ENCODE results near the gene BTNL8. TPM values are rescaled to one million over a fixed set of nuclear protein-coding genes. Genes with fewer than 3 reads are reported as not detected.
A peak's percentile ranks its signal among the peaks of the same experiment; 100 is the strongest.

Gene BTNL8
- total RNA-seq, 2 donors from 2014 or later: not detected

DNA sequence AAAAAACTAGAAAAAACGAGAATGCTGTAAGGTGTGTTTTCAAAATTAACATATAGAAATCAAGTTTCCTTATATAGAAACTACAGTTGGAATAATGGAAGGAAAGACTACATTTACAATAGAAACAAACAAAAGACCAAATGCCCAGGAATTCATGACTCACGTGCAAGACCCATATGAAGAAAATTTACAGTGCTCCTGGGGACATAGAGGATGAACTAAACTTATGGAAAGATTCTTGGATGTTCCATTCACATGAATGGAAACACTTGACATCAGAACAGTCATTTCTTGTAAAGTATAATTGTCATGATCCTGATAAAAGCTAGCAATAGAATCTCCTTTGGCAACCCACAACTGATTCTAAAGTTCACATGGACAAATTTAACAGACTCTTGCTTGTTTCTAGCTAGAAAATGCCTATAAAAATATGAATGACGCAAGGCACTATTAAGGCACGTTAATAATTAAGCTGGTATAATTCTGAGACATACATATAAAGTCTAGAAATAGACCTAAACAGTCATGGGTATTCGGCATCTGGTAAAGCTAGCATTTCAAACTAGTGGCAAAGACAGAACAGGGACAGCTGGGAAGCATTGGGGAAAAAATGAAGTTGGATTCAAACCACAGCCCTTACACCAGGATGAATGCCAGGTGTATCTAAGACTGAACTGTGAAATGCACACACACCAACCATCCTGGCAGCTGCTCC lies 32.8 kb upstream of the BTNL8 start:
- H3K36me3 ChIP-seq: no peaks in the 10 kb centered on the region
- H3K9me3 ChIP-seq: no peaks in the 10 kb centered on the region
- ATAC-seq (ENCODE audit: insufficient number of reproducible peaks, low FRiP score, low read depth) (no peak), DNase-seq (ENCODE audit: low spot score) (no peak)
- H3K27ac ChIP-seq: no peak overlapping the region
- TF ChIP-seq CTCF (IDR thresholded peaks at IDR 0.05): no peak
- no peak overlapping the region for H3K4me3 ChIP-seq
- H3K4me1 ChIP-seq (ENCODE audit: control insufficient read depth in 1 of 2, low read depth in 2 of 2): peaks cover 0 to 6% of the 10 kb centered on the region in 2 donors
- no peaks in the 10 kb centered on the region for H3K27me3 ChIP-seq (replicated peaks; ENCODE audit: insufficient read depth)

- no peaks in the 10 kb centered on the region for H3K9me3 ChIP-seq
- no peak for ATAC-seq (ENCODE audit: insufficient number of reproducible peaks, low FRiP score, low read depth)
- no peak overlapping the region for H3K4me3 ChIP-seq
- TF ChIP-seq CTCF (IDR thresholded peaks at IDR 0.05): no peak
- H3K27me3 ChIP-seq (replicated peaks; ENCODE audit: insufficient read depth): no peaks in the 10 kb centered on the region
- peaks cover 0 to 6% of the 10 kb centered on the region in 2 donors for H3K4me1 ChIP-seq (ENCODE audit: control insufficient read depth in 1 of 2, low read depth in 2 of 2)
- H3K27ac ChIP-seq: no peak overlapping the region
- no peak for DNase-seq (ENCODE audit: low spot score)
- H3K36me3 ChIP-seq: no peaks in the 10 kb centered on the region
These were observed 32.0 kb upstream of the BTNL8 start for GRCh38 chr5:180866985-180867384.

DNA sequence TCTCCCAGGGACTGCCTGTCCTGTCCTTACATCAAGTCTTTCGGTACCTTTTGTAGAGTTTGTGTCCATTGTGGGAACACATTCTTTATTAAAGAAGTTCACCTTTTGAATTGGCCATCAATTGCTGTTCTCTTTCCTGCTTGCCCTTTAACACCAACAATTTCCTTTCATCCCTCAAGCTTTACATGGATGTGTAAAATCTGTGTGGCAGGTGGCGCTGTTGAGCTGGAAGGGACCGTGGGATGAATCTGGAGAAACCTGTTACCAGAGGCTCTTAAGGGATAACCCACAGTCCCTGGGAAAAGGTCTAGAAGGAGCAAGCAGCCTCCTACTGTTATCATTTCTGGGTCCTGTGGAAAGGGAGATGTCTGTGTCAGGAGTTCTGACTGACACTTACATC lies 30.0 kb upstream of the BTNL8 start:
- TF ChIP-seq CTCF (IDR thresholded peaks at IDR 0.05): peak; percentile 70
- DNase-seq (ENCODE audit: low spot score) (peak; percentile 34), ATAC-seq (ENCODE audit: insufficient number of reproducible peaks, low FRiP score, low read depth) (no peak)
- H3K9me3 ChIP-seq: no peaks in the 10 kb centered on the region
- H3K4me1 ChIP-seq (ENCODE audit: control insufficient read depth in 1 of 2, low read depth in 2 of 2): peaks cover 0 to 6% of the 10 kb centered on the region in 2 donors
- no peaks in the 10 kb centered on the region for H3K36me3 ChIP-seq
- no peaks in the 10 kb centered on the region for H3K27me3 ChIP-seq (replicated peaks; ENCODE audit: insufficient read depth)
- no peak overlapping the region for H3K27ac ChIP-seq
- H3K4me3 ChIP-seq: no peak overlapping the region

DNA sequence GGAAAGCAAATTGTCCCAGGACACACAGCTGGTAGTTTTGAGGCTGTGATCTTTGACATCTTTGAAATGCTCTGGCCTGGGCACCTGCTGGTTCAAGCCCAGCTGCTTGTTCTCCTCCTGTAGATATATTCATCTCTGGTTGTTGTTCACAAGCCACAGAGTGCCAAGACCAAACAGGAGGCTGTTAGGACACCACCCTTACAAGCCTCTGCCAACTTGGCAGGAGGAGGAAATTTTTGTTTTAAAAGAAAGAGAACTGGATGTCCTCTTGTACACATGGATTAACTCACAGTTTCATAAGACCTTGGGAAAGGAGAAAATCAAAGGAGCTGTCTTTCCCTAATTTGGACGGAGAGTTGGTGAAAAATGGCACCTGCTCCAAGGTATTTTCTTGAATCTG lies 29.4 kb upstream of the BTNL8 start:
- Histone ChIP-seq H3K9me3 (no peaks in the 10 kb centered on the region), H3K4me3 (no peak overlapping the region), H3K36me3 (no peaks in the 10 kb centered on the region), H3K27ac (no peak overlapping the region), H3K27me3 (replicated peaks; ENCODE audit: insufficient read depth) (no peaks in the 10 kb centered on the region), H3K4me1 (ENCODE audit: control insufficient read depth in 1 of 2, low read depth in 2 of 2) (peaks cover 0 to 6% of the 10 kb centered on the region in 2 donors)
- ATAC-seq (ENCODE audit: insufficient number of reproducible peaks, low FRiP score, low read depth) (peak; percentile 48), DNase-seq (ENCODE audit: low spot score) (no peak)
- TF ChIP-seq CTCF (IDR thresholded peaks at IDR 0.05): no peak

DNA sequence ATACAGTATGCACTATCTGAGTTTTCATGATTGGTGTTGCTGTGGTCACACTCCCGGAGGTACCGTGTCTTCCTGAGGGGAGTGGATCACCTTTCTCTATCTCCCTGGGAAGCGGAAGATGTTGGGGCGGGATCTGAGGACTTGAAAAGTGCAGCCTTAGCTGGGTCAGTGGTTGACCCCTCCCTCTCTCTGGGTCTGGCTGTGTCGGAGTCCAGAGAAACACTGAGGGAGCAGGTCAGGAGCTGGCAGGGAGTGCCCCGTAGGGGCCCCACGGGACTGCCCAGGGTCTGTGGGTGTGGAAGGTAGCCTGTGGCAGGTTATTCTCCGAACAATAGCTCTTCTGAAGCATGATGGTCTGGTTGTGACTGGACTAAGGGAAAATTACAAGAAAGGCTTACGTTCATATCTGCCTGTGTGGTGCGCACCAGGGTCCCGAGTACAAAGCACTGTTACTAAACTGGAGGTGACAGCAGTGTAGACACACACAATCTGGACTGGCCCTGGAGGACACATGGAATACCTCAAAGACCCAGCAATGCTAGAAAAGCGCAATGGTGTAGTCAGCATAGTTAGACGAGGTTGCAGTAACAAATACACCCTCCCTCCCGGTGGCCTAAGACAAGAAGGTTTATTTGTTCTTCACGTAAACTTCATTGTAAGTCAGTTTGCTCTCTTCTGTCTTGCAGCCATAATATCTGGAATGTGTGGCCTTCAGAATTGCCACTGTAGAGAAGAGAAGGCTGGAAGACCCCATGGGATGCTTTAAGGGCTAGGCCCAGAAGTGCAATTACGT lies 28.5 kb upstream of the BTNL8 start:
- TF ChIP-seq CTCF (IDR thresholded peaks at IDR 0.05): no peak
- Histone ChIP-seq H3K27me3 (replicated peaks; ENCODE audit: insufficient read depth) (no peaks in the 10 kb centered on the region), H3K36me3 (no peaks in the 10 kb centered on the region), H3K4me3 (no peak overlapping the region), H3K9me3 (no peaks in the 10 kb centered on the region), H3K27ac (no peak overlapping the region), H3K4me1 (ENCODE audit: control insufficient read depth in 1 of 2, low read depth in 2 of 2) (peaks cover 0 to 6% of the 10 kb centered on the region in 2 donors)
- no peak for ATAC-seq (ENCODE audit: insufficient number of reproducible peaks, low FRiP score, low read depth)
- DNase-seq (ENCODE audit: low spot score): no peak
